B cell (primary cell): Measurements from ENCODE around the gene GMPR. TPM values are rescaled to one million over a fixed set of nuclear protein-coding genes. Genes with fewer than 3 reads are reported as not detected.

Experiments used
- ATAC-seq: fragments of 200-7000 bp; cut with Tn5 transposase; one replicate; pipeline ENCODE4 v1.10.0; 2021; ENCODE audit warnings: low read depth, mild to moderate bottlenecking, moderate number of reproducible peaks, moderate library complexity
- CTCF ChIA-PET: fragments of 350-600 bp; sonication (Branson Sonifier 250); formaldehyde crosslinking; loops from one replicate; lab custom pipeline; 2021; ENCODE audit warnings: antibody characterized with exemption, inconsistent platforms; lab: Charles Lee
- POLR2A ChIA-PET: fragments of 350-600 bp; sonication (Branson Sonifier 250); formaldehyde crosslinking; loops from one replicate; lab custom pipeline; 2021; ENCODE audit warnings: antibody characterized with exemption; lab: Charles Lee
- DNase-seq: peaks from one replicate; pipeline ENCODE4 v3.0.0; 2013
- H2AFZ ChIP-seq: 2 replicates; pipeline ENCODE4 v1.6.1; 2012; ENCODE audit warnings: mild to moderate bottlenecking, low read depth, low read length; ENCODE audit not compliant: insufficient read depth, poor library complexity, severe bottlenecking
- H3K27ac ChIP-seq, 2 donors: 1 replicate in 1 of 2; 2 replicates in 1 of 2; pipeline ENCODE4 v1.5.1; 2012 to 2013; ENCODE audit warnings: low read length in 2 of 2, mild to moderate bottlenecking in 2 of 2, moderate library complexity in 1 of 2
- H3K27me3 ChIP-seq, 4 experiments: fragments of 200-600 bp in 1 of 4; sonication (generic) in 1 of 4; replicated peaks in 1 of 4; 1 replicate in 2 of 4; 2 replicates in 2 of 4; pipeline versions ENCODE4 v1.6.1 to v1.7.0; 2013 to 2016; ENCODE audit warnings: low read length in 3 of 4, mild to moderate bottlenecking in 2 of 4, mixed read lengths in 1 of 4, moderate library complexity in 1 of 4; ENCODE audit not compliant: insufficient read depth in 4 of 4, control insufficient read depth in 3 of 4; ENCODE audit errors: control extremely low read depth in 1 of 4
- H3K36me3 ChIP-seq, 2 experiments: replicated peaks in 1 of 2; 1 replicate in 1 of 2; 2 replicates in 1 of 2; pipeline versions ENCODE4 v1.6.1 to v1.7.1; 2013; ENCODE audit warnings: low read length in 1 of 2; ENCODE audit not compliant: insufficient read depth in 2 of 2, control insufficient read depth in 1 of 2; ENCODE audit errors: control extremely low read depth in 1 of 2, extremely low read depth in 1 of 2
- H3K4me1 ChIP-seq, 2 donors: fragments of 200-600 bp in 1 of 2; sonication (generic) in 1 of 2; 1 replicate in 1 of 2; 2 replicates in 1 of 2; pipeline versions ENCODE4 v1.5.1 to v1.6.1; 2013 to 2017; ENCODE audit warnings: low read length in 2 of 2; ENCODE audit not compliant: control insufficient read depth in 2 of 2, insufficient read depth in 2 of 2
- H3K4me2 ChIP-seq: replicated peaks from 2 replicates; pipeline ENCODE3; 2012; ENCODE audit warnings: mild to moderate bottlenecking, low read depth, low read length; ENCODE audit not compliant: poor library complexity, severe bottlenecking
- H3K4me3 ChIP-seq, 5 experiments: fragments of 200-600 bp in 1 of 5; sonication (generic) in 1 of 5; 1 replicate in 3 of 5; 2 replicates in 2 of 5; pipeline versions ENCODE4 v1.5.1 to v1.7.0; 2011 to 2016; ENCODE audit warnings: low read length in 4 of 5, mild to moderate bottlenecking in 4 of 5, low read depth in 2 of 5, control low read depth in 1 of 5, moderate library complexity in 1 of 5; ENCODE audit not compliant: insufficient read depth in 1 of 5; ENCODE audit errors: control extremely low read depth in 1 of 5, extremely low read depth in 1 of 5
- H3K79me2 ChIP-seq: fragments of 200-600 bp; sonication (generic); one replicate; pipeline ENCODE4 v1.6.0; 2016; ENCODE audit warnings: low read length; ENCODE audit not compliant: control insufficient read depth, insufficient read depth
- H3K9ac ChIP-seq: fragments of 200-600 bp; sonication (generic); 2 replicates; pipeline ENCODE4 v1.6.1; 2017; ENCODE audit warnings: mild to moderate bottlenecking, low read length, moderate library complexity
- H3K9me3 ChIP-seq, 3 donors: one replicate each; pipeline versions ENCODE4 v1.6.1 to v1.7.1; 2013; ENCODE audit warnings: low read length in 2 of 3; ENCODE audit not compliant: control insufficient read depth in 2 of 3, insufficient read depth in 1 of 3; ENCODE audit errors: control extremely low read depth in 1 of 3
- H4K20me1 ChIP-seq: 2 replicates; pipeline ENCODE4 v1.6.0; 2012; ENCODE audit warnings: mild to moderate bottlenecking, low read length; ENCODE audit not compliant: insufficient read depth, control insufficient read depth, poor library complexity, severe bottlenecking
- H3K27ac Mint-ChIP-seq: one replicate; pipeline ENCODE4 v1.8.0; 2021; ENCODE audit warnings: mixed read lengths
- H3K27me3 Mint-ChIP-seq: one replicate; pipeline ENCODE4 v1.8.0; 2021; ENCODE audit warnings: mixed read lengths
- H3K4me1 Mint-ChIP-seq: one replicate; pipeline ENCODE4 v1.8.0; 2021; ENCODE audit warnings: mixed read lengths
- H3K4me3 Mint-ChIP-seq: one replicate; pipeline ENCODE4 v1.8.0; 2021; ENCODE audit warnings: mixed read lengths
- H3K9me3 Mint-ChIP-seq: one replicate; pipeline ENCODE4 v1.8.0; 2022; ENCODE audit warnings: mixed read lengths; ENCODE audit not compliant: insufficient read depth
- CTCF ChIP-seq: fragments of 200-600 bp; IDR thresholded peaks from one replicate; pipeline ENCODE4 v1.8.0; 2022; ENCODE audit warnings: antibody characterized with exemption, mild to moderate bottlenecking
- EZH2 ChIP-seq: IDR thresholded peaks from 2 replicates; pipeline ENCODE4 v1.6.1; 2012; ENCODE audit warnings: borderline replicate concordance, low read depth, mild to moderate bottlenecking, moderate library complexity, low read length; ENCODE audit not compliant: insufficient read depth, poor library complexity, severe bottlenecking
- WGBS: methylation state at CpG from one replicate; pipeline ENCODE4 v1.1.5; 2013; ENCODE audit warnings: missing lambda C conversion rate; ENCODE audit not compliant: insufficient coverage; 5-methylcytosine and 5-hydroxymethylcytosine counted together
- intact Hi-C: fragments of 100-400 bp; cut with micrococcal nuclease; formaldehyde crosslinking; loops from one replicate; pipeline ENCODE4 v1.10.0; 2022
- polyA plus RNA-seq: library from polyadenylated mRNA; depleted of rRNA; stranded (reverse); fragments of >200 nt; gene quantifications from 2 replicates; pipeline ENCODE4 v1.2.3, GENCODE V29; 2012
- total RNA-seq, 2 donors: library from RNA; stranded (reverse); fragments of 120-200 nt in 1 of 2; gene quantifications; 1 replicate in 1 of 2; 2 replicates in 1 of 2; pipeline versions ENCODE4 v1.2.3 to v1.2.4, GENCODE V29; 2013 to 2022

Gene GMPR
- total and polyA plus RNA-seq, 2 donors (not counting 1 experiment from before 2014, with no cell fraction given) = 0.82 TPM; not detected in 1

- H3K9ac ChIP-seq = peak overlapping the region; percentile 27
- Mint-ChIP-seq H3K4me3 (peak overlapping the region; percentile 82), H3K9me3 (no peaks in the 10 kb centered on the region), H3K27me3 (no peaks in the 10 kb centered on the region), H3K27ac (peak overlapping the region; percentile 59), H3K4me1 (peaks cover 28% of the 10 kb centered on the region)
- H3K79me2 ChIP-seq = no peaks in the 10 kb centered on the region
- 83% methylated on average over 19 of the region's 20 CpGs for WGBS
- intact Hi-C loops = no loop called here
- peak overlapping the region in 3 of 5 experiments; percentile 40 to 53 (median 47) for H3K4me3 ChIP-seq
- TF ChIP-seq EZH2 = no peak
- TF ChIP-seq CTCF = no peak
- no peaks in the 10 kb centered on the region for H3K9me3 ChIP-seq
- no peaks in the 10 kb centered on the region for H4K20me1 ChIP-seq
- DNase-seq = no peak
- H3K36me3 ChIP-seq = no peaks in the 10 kb centered on the region
- H2AFZ ChIP-seq = peak overlapping the region; percentile 23
- POLR2A ChIA-PET = no interaction called here
- CTCF ChIA-PET = no interaction called here
- H3K27ac ChIP-seq = no peak overlapping the region
- H3K4me1 ChIP-seq = peaks cover 5 to 15% of the 10 kb centered on the region in 2 donors
- H3K27me3 ChIP-seq = no peaks in the 10 kb centered on the region
- H3K4me2 ChIP-seq = peak overlapping the region; percentile 71
- ATAC-seq = no peak
Observed at GRCh38 chr6:16306334-16306733, 67.9 kb downstream of the GMPR start.

GRCh38 chr6:16311763-16312162, 73.4 kb downstream of the GMPR start:
- Histone ChIP-seq H3K36me3 (no peaks in the 10 kb centered on the region), H2AFZ (no peak overlapping the region), H3K4me2 (no peak overlapping the region), H4K20me1 (no peaks in the 10 kb centered on the region), H3K9me3 (no peaks in the 10 kb centered on the region), H3K27ac (no peak overlapping the region), H3K4me1 (peaks cover 0 to 5% of the 10 kb centered on the region in 2 donors), H3K79me2 (no peaks in the 10 kb centered on the region), H3K27me3 (no peaks in the 10 kb centered on the region), H3K4me3 (no peak overlapping the region), H3K9ac (no peak overlapping the region)
- H3K27ac Mint-ChIP-seq = no peak overlapping the region
- H3K4me3 Mint-ChIP-seq = no peak overlapping the region
- H3K27me3 Mint-ChIP-seq = no peaks in the 10 kb centered on the region
- WGBS = 97% methylated on average over 4 of the region's 6 CpGs
- no peak for ATAC-seq
- POLR2A ChIA-PET = no interaction called here
- intact Hi-C loops = no loop called here
- no peaks in the 10 kb centered on the region for H3K9me3 Mint-ChIP-seq
- DNase-seq = no peak
- no peak for TF ChIP-seq CTCF
- no peak for TF ChIP-seq EZH2
- CTCF ChIA-PET = interaction anchor here (1.0 kb wide), 1 partner anchor 464 kb away, joined by 3 read pairs; no protein-coding TSS in a partner anchor
- peaks cover 4% of the 10 kb centered on the region for H3K4me1 Mint-ChIP-seq
